GM19023 (cell line): ENCODE measurements around the gene ALOXE3.
"Not testable (repeated sequence)": the region's sequence is repeated elsewhere in the genome, so short reads cannot be mapped to it uniquely, and the experiment has no call there.

Experiments
- ATAC-seq: cut with Tn5 transposase; IDR thresholded peaks from one replicate; pipeline ENCODE4 v1.9.1; 2021; ENCODE audit warnings: mild to moderate bottlenecking, moderate library complexity; ENCODE audit not compliant: unreplicated experiment

ALOXE3 gene

GRCh38 chr17:8073627-8074484, 44.5 kb downstream of the ALOXE3 start:
- ATAC-seq: no peak

GRCh38 chr17:8072729-8073461, 45.4 kb downstream of the ALOXE3 start:
- ATAC-seq: no peak

- ATAC-seq: no peak
Observed at GRCh38 chr17:8072341-8072728, 46.0 kb downstream of the ALOXE3 start.

- no peak for ATAC-seq
Observed at GRCh38 chr17:8071496-8071895, 46.8 kb downstream of the ALOXE3 start.

- no peak for ATAC-seq
Observed at GRCh38 chr17:8069587-8069860, 48.8 kb downstream of the ALOXE3 start.

GRCh38 chr17:8068736-8069586, 49.4 kb downstream of the ALOXE3 start:
- no peak for ATAC-seq

GRCh38 chr17:8067806-8068205, 50.5 kb downstream of the ALOXE3 start:
- no peak for ATAC-seq

GRCh38 chr17:8066841-8067775, 51.2 kb downstream of the ALOXE3 start:
- no peak for ATAC-seq

GRCh38 chr17:8064561-8065019, 53.7 kb downstream of the ALOXE3 start:
- no peak for ATAC-seq

- no peak for ATAC-seq
Observed at GRCh38 chr17:8063761-8064534, 54.4 kb downstream of the ALOXE3 start.

GRCh38 chr17:8062807-8063483, 55.4 kb downstream of the ALOXE3 start:
- no peak for ATAC-seq

GRCh38 chr17:8062435-8062806, 55.9 kb downstream of the ALOXE3 start:
- no peak for ATAC-seq

GRCh38 chr17:8061851-8062250, 56.5 kb downstream of the ALOXE3 start:
- not testable (repeated sequence) for ATAC-seq

- no peak for ATAC-seq
Observed at GRCh38 chr17:8060274-8060673, 58.0 kb downstream of the ALOXE3 start.

GRCh38 chr17:8059131-8059530, 59.2 kb downstream of the ALOXE3 start:
- ATAC-seq: no peak

- no peak for ATAC-seq
Observed at GRCh38 chr17:8057691-8058114, 60.6 kb downstream of the ALOXE3 start.

- ATAC-seq: no peak
Observed at GRCh38 chr17:8056976-8057625, 61.2 kb downstream of the ALOXE3 start.

- no peak for ATAC-seq
Observed at GRCh38 chr17:8056232-8056975, 61.9 kb downstream of the ALOXE3 start.
